HG03108 (cell line): ENCODE results near the gene PRKCE.

Experiments
- ATAC-seq: cut with Tn5 transposase; IDR thresholded peaks from one replicate; pipeline ENCODE4 v1.9.1; 2021; ENCODE audit warnings: moderate library complexity; ENCODE audit not compliant: unreplicated experiment

PRKCE gene

DNA sequence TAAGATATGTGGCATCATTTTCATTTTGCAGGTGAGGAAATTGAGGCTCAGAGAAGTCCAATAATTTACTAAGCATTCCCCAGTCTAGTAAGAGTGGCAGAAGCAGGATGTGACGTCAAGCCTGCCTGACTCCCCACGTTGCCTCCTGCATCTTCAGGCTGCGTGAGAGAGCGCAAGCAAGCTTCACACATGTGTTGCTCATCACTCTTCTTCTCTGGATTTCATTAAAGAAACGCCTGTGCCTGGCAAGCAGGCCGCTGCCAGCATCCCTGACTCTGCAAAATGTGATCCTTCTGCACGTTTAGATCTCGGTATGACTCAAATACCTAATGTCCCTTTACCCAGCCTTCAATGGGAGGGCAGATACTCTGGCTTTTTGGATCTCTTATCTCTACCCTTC, 96.8 kb downstream of the PRKCE start:
- ATAC-seq: no peak

DNA sequence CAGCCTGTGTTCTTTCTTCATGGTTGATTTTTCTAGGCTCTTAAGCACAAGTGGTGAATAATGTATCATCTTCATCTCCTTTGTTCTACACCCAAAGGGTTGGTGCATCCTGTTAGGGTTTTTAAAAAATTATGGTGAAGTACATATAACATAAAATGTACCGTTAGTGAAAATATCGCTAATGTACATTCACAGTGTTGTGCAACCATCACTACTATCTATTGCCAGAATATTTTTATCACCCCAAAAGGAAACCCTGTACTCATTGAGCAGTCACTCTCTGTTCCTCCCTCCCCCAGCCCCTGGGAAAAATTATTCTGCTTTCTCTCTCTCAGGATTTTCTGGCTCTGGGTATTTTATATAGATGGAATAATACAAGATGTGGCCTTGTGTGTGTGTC, 98.5 kb downstream of the PRKCE start:
- ATAC-seq: no peak

DNA sequence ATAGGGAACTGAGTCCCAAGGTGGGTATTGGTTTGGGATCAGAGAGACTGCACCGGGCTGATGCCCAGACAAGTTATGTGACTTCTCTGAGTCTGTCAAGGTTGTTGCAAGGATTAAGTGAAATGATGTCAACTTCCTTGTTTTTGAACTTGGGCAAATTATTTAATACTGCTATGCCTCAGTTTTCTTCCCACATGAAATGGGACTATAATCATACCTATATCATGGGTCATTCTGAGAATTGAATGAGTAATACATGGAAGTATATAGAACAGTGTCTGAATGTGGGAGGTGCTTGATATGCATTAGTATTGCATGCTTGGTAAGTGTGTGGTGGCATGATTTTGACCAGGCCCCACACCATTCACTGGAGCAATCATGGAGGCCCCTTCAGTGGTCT, 99.0 kb downstream of the PRKCE start:
- ATAC-seq: no peak

DNA sequence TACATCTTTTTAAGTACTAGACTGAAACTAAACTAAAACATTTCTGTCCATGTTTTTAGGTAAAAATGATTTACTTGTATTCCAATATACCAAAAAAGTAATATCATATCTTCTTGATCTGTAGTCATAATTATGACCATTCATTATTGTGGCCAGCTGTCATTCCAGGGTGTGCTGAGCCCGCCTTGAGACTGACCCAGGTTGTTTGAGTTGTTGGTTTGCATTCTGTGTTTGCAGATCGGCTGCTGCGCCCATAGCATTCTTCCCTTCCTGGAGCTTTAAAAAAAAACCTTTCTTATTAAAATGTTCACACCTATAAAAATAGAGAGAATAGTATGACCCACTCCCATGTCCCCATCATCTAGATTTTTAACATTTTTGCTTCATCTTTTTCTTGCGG, 101.9 kb downstream of the PRKCE start:
- ATAC-seq: no peak

DNA sequence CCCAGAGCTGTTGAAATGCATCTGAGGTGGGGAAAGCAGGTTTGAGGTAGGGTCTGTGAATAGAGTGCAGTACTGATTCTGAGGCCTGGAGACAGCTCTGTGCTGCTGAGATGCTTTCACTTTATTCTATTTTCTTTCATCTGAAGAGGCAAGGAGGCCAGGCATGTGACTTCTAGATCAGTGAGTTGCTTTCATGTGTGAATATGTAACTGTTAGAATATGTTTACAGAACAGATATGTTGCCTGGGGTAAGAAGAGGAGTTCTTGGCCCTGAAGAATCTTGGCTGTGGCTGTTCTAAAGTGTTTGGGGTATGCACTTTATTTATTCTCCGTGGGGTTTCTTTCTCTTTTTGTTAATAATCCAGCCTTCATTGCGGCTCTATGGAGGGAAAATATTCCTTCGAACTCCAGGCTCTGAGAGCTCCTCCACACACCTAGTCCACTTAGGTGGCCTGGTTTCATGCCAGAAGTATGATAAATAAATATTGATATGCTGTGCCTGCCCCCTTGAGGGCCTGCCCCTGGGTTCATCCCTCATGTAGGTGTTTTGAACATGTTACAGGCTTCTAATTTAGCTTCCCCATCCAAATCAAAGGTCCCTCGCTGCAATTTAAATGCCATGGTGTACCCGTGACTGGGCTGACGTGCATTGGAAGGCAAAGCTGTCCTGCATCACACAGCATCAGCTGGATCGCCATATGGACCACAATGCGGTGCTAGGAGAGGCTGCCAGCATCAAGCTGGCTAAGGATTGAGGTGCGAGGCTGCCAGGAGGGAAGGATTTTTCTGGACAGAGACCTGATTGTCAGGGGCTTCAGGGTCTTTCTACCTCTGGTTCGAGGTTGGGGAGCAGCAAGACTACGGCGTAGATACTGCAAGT, 102.9 kb downstream of the PRKCE start:
- ATAC-seq: no peak

DNA sequence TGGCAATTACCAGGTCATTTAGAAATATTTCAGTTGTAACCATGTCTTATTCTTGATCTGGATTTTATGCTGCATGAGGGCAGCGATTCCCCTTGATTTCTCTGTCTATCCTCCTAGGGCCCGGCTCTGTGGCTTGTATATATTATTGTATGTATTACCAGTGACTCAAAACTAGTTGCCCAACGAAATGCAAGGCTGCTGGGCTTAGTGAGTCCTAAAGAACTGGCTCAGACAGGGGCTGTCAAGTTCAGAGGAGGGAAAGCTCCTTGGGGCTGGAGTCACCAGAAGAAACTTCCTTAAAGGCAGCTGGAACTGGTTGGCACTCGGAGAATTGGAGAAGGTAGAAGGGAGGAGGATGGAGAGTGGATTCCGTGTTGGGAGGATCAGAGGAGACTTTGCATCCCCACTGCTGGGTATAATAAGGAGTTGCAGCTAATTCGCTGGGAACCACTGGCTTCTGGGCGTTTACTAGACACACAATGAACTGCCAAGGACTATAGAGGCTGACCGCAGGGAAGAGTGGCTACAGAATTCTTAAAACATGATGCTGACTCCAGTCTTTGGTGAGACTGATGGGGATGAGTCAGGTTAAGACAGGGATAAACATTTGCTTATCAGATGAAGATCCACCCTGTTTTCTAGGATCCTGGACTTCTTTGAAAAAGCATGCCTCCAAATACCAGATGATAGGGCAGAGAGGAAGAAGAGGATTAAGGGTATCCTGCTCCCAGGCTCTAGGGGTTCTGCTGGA, 104.3 kb downstream of the PRKCE start:
- ATAC-seq: no peak

DNA sequence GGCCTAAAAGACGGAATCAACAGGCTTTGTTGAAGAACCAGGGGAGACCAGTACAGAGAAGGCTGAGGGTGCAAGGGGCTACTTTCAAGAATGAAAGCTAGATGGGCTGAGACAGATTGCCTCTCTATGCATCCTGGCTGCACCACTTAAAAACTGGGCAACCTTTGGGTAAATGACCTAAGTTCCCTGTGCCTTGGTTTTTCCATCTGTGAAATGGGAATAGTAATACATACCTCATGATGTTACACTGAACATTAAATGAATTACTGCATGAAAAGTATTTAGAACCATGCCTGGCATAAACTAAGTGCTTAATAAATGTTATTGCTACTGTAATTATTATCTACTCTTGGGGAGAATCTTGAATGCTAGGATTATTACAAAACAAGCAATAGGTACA, 106.5 kb downstream of the PRKCE start:
- no peak for ATAC-seq

DNA sequence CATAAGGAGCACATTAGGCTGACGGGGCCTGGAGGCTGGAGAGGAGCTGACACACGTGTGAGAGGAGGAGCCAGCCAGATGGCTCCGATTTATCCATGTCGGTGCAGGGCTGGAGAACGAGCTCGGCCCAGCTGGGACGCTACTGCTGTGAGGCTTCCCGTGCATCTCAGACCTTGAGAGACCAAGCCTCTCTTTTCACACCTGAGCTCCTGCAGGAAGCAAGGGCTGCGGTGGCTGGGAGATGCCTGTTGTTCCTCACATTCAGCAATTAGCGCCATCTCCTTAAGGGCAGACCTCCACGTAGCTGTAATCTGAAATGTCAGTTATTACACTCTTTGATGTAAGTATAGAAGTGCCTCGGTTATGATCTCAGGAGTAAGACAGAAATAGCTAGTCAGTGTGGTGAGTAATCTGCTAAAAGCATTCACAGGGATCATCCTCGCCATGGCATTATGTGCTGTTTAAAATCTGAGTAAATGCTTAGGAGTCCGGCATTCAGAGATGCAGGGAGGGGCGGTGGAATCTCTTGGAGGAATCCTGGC, 107.9 kb downstream of the PRKCE start:
- no peak for ATAC-seq

DNA sequence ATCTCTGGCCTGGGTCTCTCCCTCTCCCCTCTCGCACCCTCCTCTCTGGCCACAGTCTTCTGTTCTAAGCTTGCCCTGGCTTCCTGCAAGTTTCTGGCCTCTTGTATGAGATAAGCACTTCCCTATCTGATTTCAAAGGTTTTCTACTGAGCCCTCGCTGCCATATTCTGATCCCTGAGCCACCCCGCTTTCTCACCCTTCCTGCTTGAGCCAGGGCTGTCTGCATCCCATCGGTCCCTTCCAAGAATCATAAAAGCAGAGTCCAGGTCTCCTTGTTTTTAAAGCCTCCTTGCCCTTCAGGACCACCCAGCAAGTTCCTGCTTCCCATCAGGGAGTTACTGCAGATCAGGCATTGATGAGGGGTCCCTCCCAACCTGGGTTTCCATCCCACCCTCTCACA, 110.2 kb downstream of the PRKCE start:
- ATAC-seq: no peak

DNA sequence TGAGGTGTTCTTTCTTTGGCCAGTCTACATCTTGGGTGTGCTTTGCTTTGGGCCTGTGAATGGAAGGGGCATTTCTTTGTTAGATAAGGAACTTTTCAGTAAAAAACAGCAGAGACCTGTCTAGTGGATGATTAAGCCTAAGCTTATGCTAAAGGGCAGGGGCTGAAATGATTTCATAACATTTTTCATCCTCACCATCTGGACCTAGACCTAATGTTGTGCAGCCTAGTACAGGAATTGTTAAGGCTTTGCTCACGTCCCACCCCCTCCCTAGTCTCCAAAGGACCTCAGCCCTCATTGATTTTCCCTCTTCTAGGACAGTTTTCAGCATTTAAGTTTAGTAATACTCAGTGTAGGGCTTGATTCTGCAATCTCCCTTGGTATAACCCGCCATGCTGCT, 111.8 kb downstream of the PRKCE start:
- no peak for ATAC-seq

DNA sequence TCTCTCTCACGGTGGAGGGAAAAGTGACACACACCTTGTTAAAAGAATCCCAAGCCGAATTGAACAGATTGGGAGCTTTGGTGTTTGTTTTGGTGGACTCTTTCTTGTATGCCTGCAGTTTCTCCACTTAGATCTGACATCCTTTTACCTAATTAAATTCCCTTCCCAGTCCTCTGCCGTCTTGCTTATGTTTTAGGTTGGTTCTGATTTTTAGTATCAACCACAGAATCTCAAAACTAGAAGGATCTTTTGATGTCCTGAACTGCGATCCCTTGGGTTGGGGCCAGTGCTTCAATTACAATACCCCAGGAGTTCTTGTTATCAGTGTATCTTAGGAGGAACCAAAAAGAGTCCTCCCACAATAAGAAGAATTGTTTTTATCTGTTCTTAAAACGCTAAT, 112.3 kb downstream of the PRKCE start:
- no peak for ATAC-seq

DNA sequence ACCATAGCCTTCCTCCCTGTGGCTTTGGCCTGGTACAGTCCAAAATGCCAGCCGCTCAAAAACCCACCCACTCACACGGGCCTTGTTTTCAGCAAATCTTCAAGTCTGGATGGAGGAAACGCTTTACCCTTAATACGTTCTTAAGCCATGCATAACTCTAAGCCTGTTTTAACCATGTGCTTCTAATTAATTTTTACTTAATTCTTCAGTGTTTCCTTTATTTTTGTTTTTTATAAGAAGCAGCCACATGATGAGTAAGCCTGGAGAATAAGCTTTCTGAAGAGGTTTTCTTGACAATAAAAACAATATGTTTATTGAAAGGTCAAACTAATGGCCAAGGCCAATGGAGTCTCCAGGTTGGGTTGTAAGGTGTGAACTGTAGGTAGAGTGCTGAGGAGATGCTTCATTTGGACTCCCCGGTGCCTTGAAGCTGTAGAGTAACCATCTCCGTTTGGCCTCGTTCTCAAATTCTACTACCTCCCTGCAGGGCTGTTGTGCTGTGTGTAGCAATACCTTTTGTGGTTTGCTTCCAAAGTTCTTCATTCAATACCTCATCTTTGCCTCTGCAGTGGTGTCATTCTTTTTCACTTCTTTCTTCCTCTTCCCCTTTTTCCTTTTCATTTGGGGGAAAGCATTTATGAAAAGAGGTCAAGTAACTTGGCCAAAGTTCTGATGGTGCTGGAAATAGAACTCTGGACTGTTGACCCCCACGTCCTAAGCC, 113.7 kb downstream of the PRKCE start:
- ATAC-seq: no peak

DNA sequence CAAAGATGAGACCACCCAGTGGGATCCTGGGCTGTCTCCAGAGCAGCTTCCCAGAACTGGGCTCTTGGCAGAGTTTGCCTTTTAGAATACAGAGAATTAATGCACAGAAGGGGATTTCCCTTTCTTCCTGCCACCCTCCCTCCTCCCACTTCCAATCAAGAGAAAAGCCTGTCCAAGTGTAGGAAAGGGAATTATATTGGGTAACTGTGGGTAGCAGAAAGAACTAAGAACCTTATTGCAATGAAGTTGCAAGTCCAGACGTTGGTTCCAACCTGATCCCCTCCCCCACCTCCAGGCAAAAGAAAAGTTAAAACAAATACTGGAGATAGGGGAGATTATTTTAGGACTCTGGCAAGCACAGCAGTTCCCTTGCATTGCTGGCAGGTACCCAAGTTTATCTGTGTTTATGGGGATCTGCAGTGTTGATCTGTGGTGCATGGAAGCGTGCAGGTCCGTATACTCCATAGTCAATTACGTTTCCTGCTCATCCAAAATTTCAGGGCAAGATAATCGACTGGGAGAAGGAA, 114.3 kb downstream of the PRKCE start:
- ATAC-seq: no peak

DNA sequence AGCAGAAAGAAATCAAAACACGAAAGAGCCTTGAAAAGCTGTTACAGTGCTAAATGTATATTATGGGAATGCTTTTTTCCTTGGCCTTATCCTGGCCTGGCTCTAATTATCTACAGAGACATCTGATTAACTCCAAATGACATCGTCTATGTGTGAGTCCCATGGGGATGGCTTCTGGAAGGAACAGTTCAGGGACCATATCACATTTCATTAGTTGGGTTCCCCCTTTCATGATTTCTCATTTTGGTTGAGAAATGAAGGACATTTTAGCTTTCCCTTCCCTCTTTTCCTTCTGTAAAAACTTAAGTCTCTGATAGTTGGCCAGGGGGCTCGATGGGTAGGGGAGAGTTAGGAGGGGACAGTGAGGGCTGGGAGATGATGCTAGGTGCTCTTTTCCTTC, 116.7 kb downstream of the PRKCE start:
- ATAC-seq: no peak

DNA sequence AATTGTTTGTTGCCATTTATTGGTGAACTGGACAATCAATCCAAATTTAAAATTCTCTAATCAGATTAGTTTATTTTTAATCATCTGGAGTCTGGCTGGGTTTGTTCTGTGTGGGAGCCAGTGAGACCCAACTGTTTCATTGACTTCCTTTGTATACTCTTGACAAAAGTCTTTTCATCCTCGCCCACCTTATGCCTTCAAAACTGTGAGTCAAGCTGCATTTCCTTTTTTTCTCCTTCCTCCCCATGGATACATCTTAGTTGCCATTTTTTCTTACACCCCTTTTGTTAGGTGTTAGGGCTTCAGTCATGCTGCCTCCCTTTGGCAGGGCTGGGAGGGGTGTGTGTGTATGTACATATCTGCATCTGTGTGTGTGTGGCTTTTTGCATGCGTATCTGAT, 117.6 kb downstream of the PRKCE start:
- no peak for ATAC-seq

DNA sequence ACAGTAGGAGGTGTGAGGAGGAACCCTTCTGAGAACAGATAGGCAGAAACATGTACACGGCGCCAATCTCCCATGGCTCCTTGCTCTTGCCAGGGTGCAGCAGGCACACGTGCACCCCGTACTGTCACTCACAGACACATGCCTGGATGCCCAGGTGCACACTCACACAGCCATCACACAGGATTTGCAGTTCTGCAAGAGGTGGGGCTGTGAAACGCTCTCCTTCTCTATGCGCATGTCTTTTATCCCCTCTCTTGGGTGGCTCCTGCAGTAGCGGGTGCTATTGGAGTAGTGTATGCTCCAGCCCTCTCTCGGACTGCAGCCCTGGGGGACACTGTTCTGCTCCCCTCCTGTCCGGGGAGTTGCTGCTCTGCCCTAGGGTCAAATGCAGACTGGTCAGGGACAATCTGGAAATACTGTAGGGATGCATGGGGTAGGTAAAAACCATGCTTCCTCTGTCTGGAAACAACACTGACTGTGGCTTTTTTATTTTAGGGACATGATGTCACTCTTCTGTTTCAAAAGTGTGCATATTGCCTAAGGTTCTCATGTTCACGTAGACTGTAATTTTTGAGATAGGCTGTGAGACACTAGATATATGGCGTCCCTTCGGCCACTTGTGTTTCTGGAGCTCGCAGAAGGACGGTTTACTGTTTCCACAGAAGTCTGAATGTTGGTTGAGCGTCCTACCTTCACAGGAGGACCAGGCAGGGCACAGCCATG, 118.5 kb downstream of the PRKCE start:
- ATAC-seq: no peak

DNA sequence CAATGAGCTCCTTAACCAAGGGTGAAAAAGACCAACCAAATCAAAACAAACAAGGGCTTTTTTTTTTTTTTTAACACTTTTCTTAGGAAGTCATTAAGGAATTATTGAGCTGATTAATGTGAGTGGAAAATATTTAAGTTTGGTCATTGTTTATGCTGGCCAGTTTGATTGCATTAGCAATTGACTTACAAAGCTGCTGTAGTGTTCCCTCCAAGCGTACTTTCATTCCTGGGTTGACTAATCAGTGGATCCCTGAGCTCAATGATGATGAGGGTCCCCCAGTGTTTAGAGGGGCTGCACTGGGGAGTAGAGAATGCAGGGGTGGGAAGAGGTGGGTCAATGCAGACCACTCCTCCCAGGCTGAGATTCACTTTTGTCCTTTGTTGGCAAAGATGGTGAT, 119.3 kb downstream of the PRKCE start:
- ATAC-seq: no peak

DNA sequence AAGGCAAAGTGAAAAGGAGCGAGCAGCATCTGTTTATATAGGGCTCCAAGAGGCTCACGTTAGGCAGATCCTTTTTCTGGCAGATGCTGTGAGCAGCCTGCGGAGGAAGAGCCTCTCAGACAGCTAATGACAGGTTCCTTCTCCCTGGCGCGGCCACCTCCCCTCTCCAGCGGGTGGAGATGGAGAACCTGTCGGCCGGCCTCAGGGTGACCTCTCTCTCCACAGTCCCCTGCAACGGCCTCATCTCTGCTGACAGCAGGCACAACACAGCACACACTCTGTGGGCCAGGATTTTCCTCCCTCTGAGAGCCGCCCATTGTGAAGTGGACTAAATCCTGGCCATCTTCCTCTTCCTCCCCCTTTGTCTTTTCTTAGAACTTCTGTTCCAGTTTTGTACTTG, 119.8 kb downstream of the PRKCE start:
- no peak for ATAC-seq

DNA sequence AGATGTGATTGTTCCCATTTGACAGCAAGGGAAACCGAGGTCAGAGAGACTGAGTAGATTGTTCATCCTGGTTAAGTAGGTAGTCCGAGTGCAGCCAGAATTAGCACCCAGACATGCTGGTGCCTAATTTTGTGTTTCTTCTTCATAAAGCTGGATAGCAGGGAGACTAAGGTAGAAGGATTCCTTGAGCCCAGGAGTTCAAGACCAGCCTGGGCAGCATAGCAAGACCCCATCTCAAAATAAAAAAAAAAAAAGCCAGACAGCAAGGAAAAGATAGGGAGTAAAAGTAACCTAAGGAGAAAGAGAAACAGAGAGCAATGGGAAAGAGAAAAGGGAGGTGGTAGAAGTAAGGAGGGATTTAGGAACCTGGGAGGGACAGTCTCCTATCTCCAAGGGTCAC, 120.6 kb downstream of the PRKCE start:
- no peak for ATAC-seq

DNA sequence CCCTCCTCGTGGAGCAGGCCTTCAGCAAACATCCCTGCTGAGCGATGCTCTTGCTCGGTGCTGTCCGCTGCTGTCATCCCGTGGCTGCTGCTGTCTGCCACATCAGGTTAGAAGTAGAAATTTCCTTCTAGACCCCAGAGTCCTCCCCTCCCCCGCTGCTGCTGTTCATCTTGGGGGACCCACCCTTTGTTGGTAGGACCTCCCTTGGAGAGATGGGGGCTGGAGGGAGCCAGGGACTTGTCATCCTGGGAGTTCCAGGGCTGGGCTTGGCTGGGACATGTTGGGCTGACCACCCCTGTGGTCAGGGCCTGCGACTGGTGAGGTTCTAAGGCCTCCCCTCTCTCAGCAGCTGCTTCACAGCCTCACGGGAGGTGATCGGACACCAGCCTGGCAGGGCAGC, 122.4 kb downstream of the PRKCE start:
- no peak for ATAC-seq
